ENCODE measurements around the gene RPL21. TPM values are rescaled to one million over a fixed set of nuclear protein-coding genes. Genes with fewer than 3 reads are reported as not detected.

Gene RPL21
- total and polyA plus RNA-seq, 12 donors: 400 to 1,800 (median 793) TPM

DNA sequence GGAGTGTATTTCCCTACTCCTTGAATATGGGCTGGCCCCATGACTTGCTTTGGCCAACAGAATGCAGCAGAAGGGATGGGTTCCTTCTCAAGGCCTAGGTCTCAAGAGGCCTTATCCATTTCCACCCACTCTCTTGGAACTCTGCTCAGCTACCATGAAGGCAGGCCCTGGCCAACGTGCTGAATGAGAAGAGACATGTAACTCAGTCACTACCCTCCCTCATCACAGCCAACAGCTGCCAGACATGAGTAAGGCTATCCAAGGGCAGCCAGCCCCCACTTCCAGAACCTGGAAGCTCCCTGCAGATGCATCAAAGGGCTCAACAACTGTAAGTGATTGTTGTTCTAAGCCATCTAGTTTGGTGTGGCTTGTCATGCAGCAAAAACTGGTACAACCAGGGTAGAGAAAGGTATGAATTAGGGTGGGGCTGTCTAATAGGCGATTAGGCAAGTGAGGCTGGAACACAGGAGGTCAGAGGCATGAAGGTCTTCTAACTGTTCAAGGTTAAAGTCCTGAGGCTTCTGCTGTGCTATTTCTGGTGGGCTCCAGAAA, 17.8 kb downstream of the RPL21 start:
- Histone ChIP-seq H3K36me3 (replicated peaks in 1 of 2) (no peaks in the 10 kb centered on the region), H3K4me3 (no peak overlapping the region), H3K27ac (no peak overlapping the region), H3K4me1 (replicated peaks in 1 of 2) (peaks cover 7 to 23% of the 10 kb centered on the region in 2 donors), H3K27me3 (no peaks in the 10 kb centered on the region), H3K9me3 (replicated peaks in 1 of 3) (no peaks in the 10 kb centered on the region)
- no peak for TF ChIP-seq POLR2A (IDR thresholded peaks at IDR 0.05)
- TF ChIP-seq, protein P1, sequence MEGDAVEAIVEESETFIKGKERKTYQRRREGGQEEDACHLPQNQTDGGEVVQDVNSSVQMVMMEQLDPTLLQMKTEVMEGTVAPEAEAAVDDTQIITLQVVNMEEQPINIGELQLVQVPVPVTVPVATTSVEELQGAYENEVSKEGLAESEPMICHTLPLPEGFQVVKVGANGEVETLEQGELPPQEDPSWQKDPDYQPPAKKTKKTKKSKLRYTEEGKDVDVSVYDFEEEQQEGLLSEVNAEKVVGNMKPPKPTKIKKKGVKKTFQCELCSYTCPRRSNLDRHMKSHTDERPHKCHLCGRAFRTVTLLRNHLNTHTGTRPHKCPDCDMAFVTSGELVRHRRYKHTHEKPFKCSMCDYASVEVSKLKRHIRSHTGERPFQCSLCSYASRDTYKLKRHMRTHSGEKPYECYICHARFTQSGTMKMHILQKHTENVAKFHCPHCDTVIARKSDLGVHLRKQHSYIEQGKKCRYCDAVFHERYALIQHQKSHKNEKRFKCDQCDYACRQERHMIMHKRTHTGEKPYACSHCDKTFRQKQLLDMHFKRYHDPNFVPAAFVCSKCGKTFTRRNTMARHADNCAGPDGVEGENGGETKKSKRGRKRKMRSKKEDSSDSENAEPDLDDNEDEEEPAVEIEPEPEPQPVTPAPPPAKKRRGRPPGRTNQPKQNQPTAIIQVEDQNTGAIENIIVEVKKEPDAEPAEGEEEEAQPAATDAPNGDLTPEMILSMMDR (IDR thresholded peaks at IDR 0.05): no peak
- 40 to 48% (median 43%) methylated on average over 2 of the region's 2 CpGs for WGBS, 4 donors
- intact Hi-C loops (cut with DNase I): no loop called here
- DNase-seq: peak in 2 of 7 donors; percentile 25 to 41

DNA sequence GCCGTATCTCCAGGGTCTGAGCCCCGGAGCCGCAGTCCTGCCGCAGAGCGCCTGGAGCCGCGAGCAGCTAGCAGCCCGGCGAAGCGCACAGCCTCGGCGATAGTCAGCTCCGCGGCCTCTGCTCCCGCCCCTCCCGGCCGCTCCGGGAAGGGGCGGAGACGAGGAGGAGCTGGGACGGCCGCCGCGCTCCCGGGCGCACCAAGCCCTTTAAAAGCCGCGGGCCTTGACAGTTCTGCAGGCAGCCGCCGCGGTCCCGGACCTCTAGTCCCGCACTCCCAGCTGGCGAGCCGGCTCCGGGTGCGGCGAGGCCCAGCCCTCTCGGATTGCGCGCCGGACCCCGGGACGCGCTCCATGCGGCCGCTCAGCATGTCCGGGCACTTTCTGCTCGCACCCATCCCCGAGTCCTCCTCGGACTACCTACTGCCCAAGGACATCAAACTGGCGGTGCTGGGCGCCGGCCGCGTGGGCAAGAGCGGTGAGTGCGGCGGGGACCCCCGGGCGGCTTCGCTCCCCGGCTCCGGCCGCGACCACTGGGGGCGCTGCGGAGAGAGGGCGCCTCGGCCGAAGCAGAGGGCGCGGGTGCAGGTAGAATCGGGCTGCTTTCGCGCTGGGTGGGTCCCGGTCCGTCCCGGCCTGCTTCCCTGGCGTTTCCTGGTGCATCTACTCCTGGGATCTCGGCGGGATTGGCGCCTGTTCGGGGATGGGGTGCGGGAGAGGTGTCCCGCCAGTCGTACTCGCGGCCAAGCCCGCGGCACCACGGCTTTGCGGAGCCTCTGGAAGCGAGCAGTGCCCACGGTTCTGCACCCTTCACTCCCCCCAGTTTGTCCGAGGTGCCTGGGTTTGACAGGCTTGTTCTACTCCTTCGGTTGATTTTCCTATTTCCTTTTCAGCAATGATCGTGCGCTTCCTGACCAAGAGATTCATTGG, 19.5 kb downstream of the RPL21 start, which contains the start of gene RASL11A:
Gene RASL11A, plus strand, starts transcription at position 237 of the 927 bp plus-strand sequence. Its CDS starts 115 bp downstream, at position 352.
- WGBS, 4 donors: 1 to 6% (median 1%) methylated on average over 5 to 99 of the region's 99 CpGs
- Histone ChIP-seq H3K27ac (peak within 1 kb of the TSS in 4 of 5 donors; percentile 75 to 91 (median 84)), H3K27me3 (no peaks in the 10 kb centered on the region), H3K4me1 (replicated peaks in 1 of 2) (peaks cover 7 to 16% of the 10 kb centered on the region in 2 donors), H3K4me3 (peak within 1 kb of the TSS; percentile 35 to 91 (median 50)), H3K36me3 (replicated peaks in 1 of 2) (no peaks in the 10 kb centered on the region), H3K9me3 (replicated peaks in 1 of 3) (no peaks in the 10 kb centered on the region)
- TF ChIP-seq, protein P1 (IDR thresholded peaks at IDR 0.05): peak; percentile 65 to 97 (median 81)
- peak; percentile 88 to 93 for TF ChIP-seq POLR2A (IDR thresholded peaks at IDR 0.05)
- intact Hi-C loops (cut with DNase I): loop anchor here (10.0 kb wide), 1 partner anchor 286 kb away; no protein-coding TSS in a partner anchor
- DNase-seq: peak; percentile 79 to 93 (median 86)

DNA sequence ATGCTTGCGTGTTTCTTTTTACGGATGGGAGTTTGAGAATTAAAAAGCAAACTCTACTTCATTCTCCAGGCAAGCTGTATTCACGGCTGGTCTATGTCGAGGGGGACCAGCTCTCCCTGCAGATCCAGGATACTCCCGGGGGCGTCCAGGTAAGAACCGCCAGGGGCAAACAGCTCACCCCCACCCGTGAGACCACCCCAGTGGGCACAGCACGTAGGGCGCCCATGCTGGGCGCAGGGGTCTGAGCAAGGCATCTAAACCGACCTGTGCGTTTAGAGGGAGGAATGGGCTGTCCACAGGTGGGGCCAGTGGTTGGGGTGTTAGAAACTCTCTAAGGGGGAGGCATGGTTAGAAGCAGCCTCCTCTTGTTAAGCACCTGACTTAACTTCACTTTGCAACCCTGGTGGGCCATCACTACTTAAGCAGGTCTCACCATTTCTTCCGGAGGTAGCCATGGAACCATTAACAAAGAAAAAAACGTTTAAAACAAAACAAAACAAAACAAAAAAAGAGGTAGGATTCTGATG, 20.3 kb downstream of the RPL21 start:
- 42 to 53% (median 49%) methylated on average over 15 of the region's 15 CpGs for WGBS, 4 donors
- peak in 1 of 7 donors; percentile 53 for DNase-seq
- H3K4me1 ChIP-seq (replicated peaks in 1 of 2): peaks cover 7 to 13% of the 10 kb centered on the region in 2 donors
- H3K27ac ChIP-seq: peak overlapping the region in 2 of 5 donors; percentile 89 to 91
- TF ChIP-seq POLR2A (IDR thresholded peaks at IDR 0.05): no peak
- TF ChIP-seq, protein P1 (IDR thresholded peaks at IDR 0.05): no peak
- H3K9me3 ChIP-seq (replicated peaks in 1 of 3): no peaks in the 10 kb centered on the region
- intact Hi-C loops (cut with DNase I): loop anchor here (10.0 kb wide), 1 partner anchor 287 kb away; no protein-coding TSS in a partner anchor
- peak overlapping the region in 2 of 4 donors; percentile 65 to 91 for H3K4me3 ChIP-seq
- H3K27me3 ChIP-seq: no peaks in the 10 kb centered on the region
- H3K36me3 ChIP-seq (replicated peaks in 1 of 2): no peaks in the 10 kb centered on the region
